Measurements from ENCODE around the gene RUNX1.

The RUNX1 gene

DNA sequence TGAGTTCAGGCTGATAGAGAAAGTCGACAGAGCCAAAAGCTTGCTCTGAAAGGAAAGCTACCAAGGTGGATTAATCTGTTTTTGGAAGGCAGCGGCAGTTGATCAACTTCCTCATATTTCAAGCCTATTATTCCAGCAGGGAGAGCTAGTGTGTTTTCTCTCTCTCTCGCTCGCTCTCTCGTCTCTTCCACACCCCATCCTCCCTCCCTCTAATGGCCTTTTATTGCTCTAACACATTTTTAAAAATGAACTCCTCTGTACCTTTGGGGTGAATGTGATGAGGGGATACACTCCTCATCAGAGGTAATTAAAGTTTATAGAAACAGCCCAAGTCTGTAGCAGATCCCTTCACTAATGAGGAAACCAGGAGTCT is 253.9 kb downstream of the RUNX1 start:
- H3K27ac ChIP-seq: no peak overlapping the region
- TF ChIP-seq ZFX (IDR thresholded peaks at IDR 0.05; ENCODE audit: borderline replicate concordance): no peak
- TF ChIP-seq, protein P1, sequence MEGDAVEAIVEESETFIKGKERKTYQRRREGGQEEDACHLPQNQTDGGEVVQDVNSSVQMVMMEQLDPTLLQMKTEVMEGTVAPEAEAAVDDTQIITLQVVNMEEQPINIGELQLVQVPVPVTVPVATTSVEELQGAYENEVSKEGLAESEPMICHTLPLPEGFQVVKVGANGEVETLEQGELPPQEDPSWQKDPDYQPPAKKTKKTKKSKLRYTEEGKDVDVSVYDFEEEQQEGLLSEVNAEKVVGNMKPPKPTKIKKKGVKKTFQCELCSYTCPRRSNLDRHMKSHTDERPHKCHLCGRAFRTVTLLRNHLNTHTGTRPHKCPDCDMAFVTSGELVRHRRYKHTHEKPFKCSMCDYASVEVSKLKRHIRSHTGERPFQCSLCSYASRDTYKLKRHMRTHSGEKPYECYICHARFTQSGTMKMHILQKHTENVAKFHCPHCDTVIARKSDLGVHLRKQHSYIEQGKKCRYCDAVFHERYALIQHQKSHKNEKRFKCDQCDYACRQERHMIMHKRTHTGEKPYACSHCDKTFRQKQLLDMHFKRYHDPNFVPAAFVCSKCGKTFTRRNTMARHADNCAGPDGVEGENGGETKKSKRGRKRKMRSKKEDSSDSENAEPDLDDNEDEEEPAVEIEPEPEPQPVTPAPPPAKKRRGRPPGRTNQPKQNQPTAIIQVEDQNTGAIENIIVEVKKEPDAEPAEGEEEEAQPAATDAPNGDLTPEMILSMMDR (IDR thresholded peaks at IDR 0.05): no peak

GRCh38 chr21:34794686-34795085 is 254.4 kb downstream of the RUNX1 start:
- no peak for TF ChIP-seq ZFX (IDR thresholded peaks at IDR 0.05; ENCODE audit: borderline replicate concordance)
- TF ChIP-seq, protein P1 (IDR thresholded peaks at IDR 0.05): no peak
- H3K27ac ChIP-seq: no peak overlapping the region

GRCh38 chr21:34793471-34793870 is 255.6 kb downstream of the RUNX1 start:
- H3K27ac ChIP-seq: no peak overlapping the region
- TF ChIP-seq, protein P1 (IDR thresholded peaks at IDR 0.05): no peak
- no peak for TF ChIP-seq ZFX (IDR thresholded peaks at IDR 0.05; ENCODE audit: borderline replicate concordance)

GRCh38 chr21:34792504-34793089 is 256.5 kb downstream of the RUNX1 start:
- H3K27ac ChIP-seq: no peak overlapping the region
- no peak for TF ChIP-seq ZFX (IDR thresholded peaks at IDR 0.05; ENCODE audit: borderline replicate concordance)
- TF ChIP-seq, protein P1 (IDR thresholded peaks at IDR 0.05): no peak

DNA sequence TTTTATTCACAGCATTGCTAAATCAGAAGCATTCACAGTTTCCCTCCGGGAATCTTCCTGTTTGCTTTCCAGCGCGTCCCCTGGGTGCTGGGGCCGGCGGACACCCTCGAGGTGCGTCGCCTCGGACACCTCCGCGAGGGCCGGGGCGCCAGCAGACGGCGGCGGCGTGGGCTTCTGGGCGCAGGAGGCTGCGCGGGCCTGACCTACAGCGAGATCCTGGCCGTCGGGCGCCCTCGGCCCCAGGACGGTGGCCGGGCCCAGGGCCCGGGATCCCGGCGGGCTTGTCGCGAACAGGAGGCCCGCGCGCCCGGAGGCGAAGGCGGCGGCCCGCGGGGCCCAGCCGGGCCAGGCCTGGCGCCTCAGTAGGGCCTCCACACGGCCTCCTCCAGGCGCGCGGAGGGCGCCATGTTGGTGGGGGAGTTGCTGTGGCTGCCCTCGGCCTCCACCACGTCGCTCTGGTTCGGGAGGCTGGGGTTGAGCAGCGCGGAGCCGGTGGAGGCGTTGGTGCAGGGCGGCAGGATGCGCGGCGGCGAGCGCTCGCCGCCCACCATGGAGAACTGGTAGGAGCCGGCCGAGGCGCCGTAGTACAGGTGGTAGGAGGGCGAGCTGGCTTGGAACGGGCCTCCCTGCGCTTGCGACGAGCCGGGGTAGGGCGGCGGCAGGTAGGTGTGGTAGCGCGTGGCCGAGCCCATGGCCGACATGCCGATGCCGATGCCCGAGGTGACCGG is 257.2 kb downstream of the RUNX1 start:
- TF ChIP-seq, protein P1 (IDR thresholded peaks at IDR 0.05): no peak
- no peak for TF ChIP-seq ZFX (IDR thresholded peaks at IDR 0.05; ENCODE audit: borderline replicate concordance)

GRCh38 chr21:34790834-34791233 is 258.3 kb downstream of the RUNX1 start:
- TF ChIP-seq ZFX (IDR thresholded peaks at IDR 0.05; ENCODE audit: borderline replicate concordance): no peak
- TF ChIP-seq, protein P1 (IDR thresholded peaks at IDR 0.05): no peak
- no peak overlapping the region for H3K27ac ChIP-seq

More for the DNA sequence above, 257.2 kb downstream of the RUNX1 start:
- H3K27ac ChIP-seq: no peak overlapping the region

GRCh38 chr21:34790341-34790740 is 258.8 kb downstream of the RUNX1 start:
- TF ChIP-seq, protein P1 (IDR thresholded peaks at IDR 0.05): no peak
- no peak for TF ChIP-seq ZFX (IDR thresholded peaks at IDR 0.05; ENCODE audit: borderline replicate concordance)
- H3K27ac ChIP-seq: no peak overlapping the region

Data from 22Rv1 (cell line).